Activated B cell treated with CpG ODN at 0.5 μM for 24 hours (primary cell): ENCODE results near the gene NUDT19. TPM values are rescaled to one million over a fixed set of nuclear protein-coding genes. Genes with fewer than 3 reads are reported as not detected.
"Not testable (repeated sequence)": the region's sequence is repeated elsewhere in the genome, so short reads cannot be mapped to it uniquely, and the experiment has no call there.

Experiments
- ATAC-seq: fragments of 200-7000 bp; cut with Tn5 transposase; one replicate; pipeline ENCODE4 v1.10.0; 2021; ENCODE audit warnings: low read depth, mild to moderate bottlenecking, moderate library complexity
- CTCF ChIA-PET: fragments of 350-600 bp; sonication (Branson Sonifier 250); formaldehyde crosslinking; loops from one replicate; lab custom pipeline; 2021; ENCODE audit warnings: antibody characterized with exemption; lab: Charles Lee
- POLR2A ChIA-PET: fragments of 350-600 bp; sonication (Branson Sonifier 250); formaldehyde crosslinking; loops from one replicate; lab custom pipeline; 2021; ENCODE audit warnings: antibody characterized with exemption; lab: Charles Lee
- DNase-seq: peaks from one replicate; pipeline ENCODE4 v3.0.0; 2022
- H3K27ac Mint-ChIP-seq: one replicate; pipeline ENCODE4 v1.8.0; 2020; ENCODE audit warnings: mixed read lengths
- H3K27me3 Mint-ChIP-seq: one replicate; pipeline ENCODE4 v1.8.0; 2021; ENCODE audit warnings: mixed read lengths
- H3K36me3 Mint-ChIP-seq: one replicate; pipeline ENCODE4 v1.8.0; 2021; ENCODE audit warnings: low read depth, mixed read lengths
- H3K4me1 Mint-ChIP-seq: one replicate; pipeline ENCODE4 v1.8.0; 2021; ENCODE audit warnings: mixed read lengths
- H3K4me3 Mint-ChIP-seq: one replicate; pipeline ENCODE4 v1.8.0; 2020; ENCODE audit warnings: mild to moderate bottlenecking, mixed read lengths
- H3K9me3 Mint-ChIP-seq: one replicate; pipeline ENCODE4 v1.8.0; 2020; ENCODE audit warnings: mixed read lengths
- CTCF ChIP-seq: fragments of 200-600 bp; IDR thresholded peaks from one replicate; pipeline ENCODE4 v1.8.0; 2022; ENCODE audit warnings: antibody characterized with exemption, mild to moderate bottlenecking
- intact Hi-C: fragments of 100-400 bp; cut with micrococcal nuclease; formaldehyde crosslinking; loops from one replicate; pipeline ENCODE4 v1.15.1; 2024
- total RNA-seq: library from RNA; stranded (reverse); gene quantifications from 2 replicates; pipeline ENCODE4 v1.2.3, GENCODE V29; 2022

NUDT19 gene
- total RNA-seq, 1 donor from 2014 or later, result 9.0 TPM

- ChIA-PET CTCF (no interaction called here), POLR2A (interaction anchor here (0.7 kb wide), 1 partner anchor 183 kb away, joined by 12 read pairs; no protein-coding TSS in a partner anchor)
- no peaks in the 10 kb centered on the region for H3K9me3 Mint-ChIP-seq
- intact Hi-C loops, result no loop called here
- H3K27me3 Mint-ChIP-seq, result no peaks in the 10 kb centered on the region
- no peak overlapping the region for H3K4me3 Mint-ChIP-seq
- no peak for ATAC-seq
- peaks cover 2% of the 10 kb centered on the region for H3K4me1 Mint-ChIP-seq
- TF ChIP-seq CTCF, result no peak
- no peak overlapping the region for H3K27ac Mint-ChIP-seq
- peaks cover 37% of the 10 kb centered on the region for H3K36me3 Mint-ChIP-seq
- DNase-seq, result no peak
These were observed 20.1 kb downstream of the NUDT19 start for GRCh38 chr19:32711747-32712146.

GRCh38 chr19:32716203-32716602 lies 24.6 kb downstream of the NUDT19 start:
- POLR2A ChIA-PET, ATAC-seq, H3K4me1 Mint-ChIP-seq, intact Hi-C loops, H3K9me3 Mint-ChIP-seq, DNase-seq, CTCF ChIA-PET, H3K27me3 Mint-ChIP-seq, H3K27ac Mint-ChIP-seq, H3K4me3 Mint-ChIP-seq: not testable (repeated sequence)
- peaks cover 29% of the 10 kb centered on the region for H3K36me3 Mint-ChIP-seq

- ATAC-seq, result no peak
- DNase-seq, result no peak
- intact Hi-C loops, result no loop called here
- Mint-ChIP-seq H3K4me1 (no peaks in the 10 kb centered on the region), H3K27ac (no peak overlapping the region), H3K27me3 (no peaks in the 10 kb centered on the region), H3K36me3 (peaks cover 28% of the 10 kb centered on the region), H3K9me3 (no peaks in the 10 kb centered on the region), H3K4me3 (no peak overlapping the region)
- TF ChIP-seq CTCF, result no peak
- ChIA-PET CTCF (no interaction called here), POLR2A (no interaction called here)
These were observed 25.9 kb downstream of the NUDT19 start for GRCh38 chr19:32717496-32717895.

- Mint-ChIP-seq H3K4me3 (no peak overlapping the region), H3K27ac (no peak overlapping the region), H3K36me3 (peaks cover 23% of the 10 kb centered on the region), H3K4me1 (no peaks in the 10 kb centered on the region), H3K27me3 (no peaks in the 10 kb centered on the region), H3K9me3 (no peaks in the 10 kb centered on the region)
- intact Hi-C loops, result no loop called here
- ATAC-seq (no peak), DNase-seq (no peak)
- no peak for TF ChIP-seq CTCF
- ChIA-PET POLR2A (no interaction called here), CTCF (no interaction called here)
These were observed 26.7 kb downstream of the NUDT19 start for GRCh38 chr19:32718286-32718685.

GRCh38 chr19:32719611-32720059 lies 28.0 kb downstream of the NUDT19 start, which contains the start of gene TDRD12:
TDRD12 (plus strand) TSS chr19:32719767; CDS start chr19:32720073, 306 bp downstream.
- Mint-ChIP-seq H3K4me1 (no peaks in the 10 kb centered on the region), H3K9me3 (no peaks in the 10 kb centered on the region), H3K27me3 (no peaks in the 10 kb centered on the region), H3K27ac (no peak within 1 kb of the TSS), H3K4me3 (no peak within 1 kb of the TSS), H3K36me3 (peaks cover 16% of the 10 kb centered on the region)
- ATAC-seq (no peak), DNase-seq (no peak)
- ChIA-PET POLR2A (no interaction called here), CTCF (no interaction called here)
- TF ChIP-seq CTCF, result no peak
- intact Hi-C loops, result no loop called here
